CD4-positive, alpha-beta memory T cell (primary cell): ENCODE data around the gene PNP. TPM values are rescaled to one million over a fixed set of nuclear protein-coding genes. Genes with fewer than 3 reads are reported as not detected.

Experiments used
- polyA plus RNA-seq, 2 donors: library from polyadenylated mRNA; unstranded; fragments of 300-500 nt; fragmentation: Illumina TruSeq; gene quantifications; one replicate each; pipeline ENCODE4 v1.2.3, GENCODE V29; 2021
- total RNA-seq, 2 experiments: library from RNA; stranded (reverse); gene quantifications; one replicate each; pipeline ENCODE4 v1.2.3, GENCODE V29; 2021

The PNP gene
- total and polyA plus RNA-seq, 4 experiments from 2014 or later = 53.8 to 108 (median 103) TPM

Other genes with a start within 250 kb of the PNP start
- not detected for gene OR11H6, start 245.7 kb upstream of the PNP start, total RNA-seq
- not detected for gene OR11H6, start 245.7 kb upstream of the PNP start, polyA plus RNA-seq
- gene OR11H7, start 240.4 kb upstream of the PNP start, total RNA-seq = not detected
- gene OR11H7, start 240.4 kb upstream of the PNP start, polyA plus RNA-seq = not detected
- gene OR11H4, start 230.1 kb upstream of the PNP start, total RNA-seq = not detected
- not detected for gene OR11H4, start 230.1 kb upstream of the PNP start, polyA plus RNA-seq
- 10 to 100 TPM; 26.0 to 26.1 TPM for gene TTC5, start 163.5 kb upstream of the PNP start, total RNA-seq
- 10 to 100 TPM; 23.8 to 26.1 TPM for gene TTC5, start 163.5 kb upstream of the PNP start, polyA plus RNA-seq
- gene CCNB1IP1, start 136.1 kb upstream of the PNP start, total RNA-seq = 10 to 100 TPM; 21.2 to 24.3 TPM
- 10 to 100 TPM; 10.6 to 11.5 TPM for gene CCNB1IP1, start 136.1 kb upstream of the PNP start, polyA plus RNA-seq
- gene PARP2, start 125.8 kb upstream of the PNP start, total RNA-seq = 10 to 100 TPM; 20.3 to 25.0 TPM
- 10 to 100 TPM; 13.1 to 13.6 TPM for gene PARP2, start 125.8 kb upstream of the PNP start, polyA plus RNA-seq
- gene TEP1, start 55.9 kb upstream of the PNP start, total RNA-seq = 10 to 100 TPM; 66.7 to 67.3 TPM
- gene TEP1, start 55.9 kb upstream of the PNP start, polyA plus RNA-seq = 1 to 10 TPM in 1 of 2 donors, not detected in 1; 6.8 TPM
- gene KLHL33, start 33.2 kb upstream of the PNP start, total RNA-seq = under 1 TPM; 0.14 to 0.15 TPM
- gene KLHL33, start 33.2 kb upstream of the PNP start, polyA plus RNA-seq = not detected
- 10 to 100 TPM; 72.3 to 75.9 TPM for gene OSGEP, start 14.6 kb upstream of the PNP start, total RNA-seq
- 10 to 100 TPM; 39.3 to 41.8 TPM for gene OSGEP, start 14.6 kb upstream of the PNP start, polyA plus RNA-seq
- gene APEX1, start 14.2 kb upstream of the PNP start, total RNA-seq = 100 to 1,000 TPM; 102 to 105 TPM
- 100 to 1,000 TPM; 138 to 144 TPM for gene APEX1, start 14.2 kb upstream of the PNP start, polyA plus RNA-seq
- gene PIP4P1, start 8.0 kb upstream of the PNP start, total RNA-seq = 10 to 100 TPM; 77.8 to 78.1 TPM
- 10 to 100 TPM; 32.4 to 44.3 TPM for gene PIP4P1, start 8.0 kb upstream of the PNP start, polyA plus RNA-seq
- gene RNASE10, start 36.1 kb downstream of the PNP start, total RNA-seq = 1 to 10 TPM; 1.2 to 1.4 TPM
- gene RNASE10, start 36.1 kb downstream of the PNP start, polyA plus RNA-seq = not detected
- gene RNASE9, start 91.6 kb downstream of the PNP start, total RNA-seq = not detected
- not detected for gene RNASE9, start 91.6 kb downstream of the PNP start, polyA plus RNA-seq
- gene RNASE11, start 118.6 kb downstream of the PNP start, total RNA-seq = not detected
- gene RNASE11, start 118.6 kb downstream of the PNP start, polyA plus RNA-seq = not detected
- not detected for gene RNASE12, start 122.0 kb downstream of the PNP start, total RNA-seq
- not detected for gene RNASE12, start 122.0 kb downstream of the PNP start, polyA plus RNA-seq
- gene OR6S1, start 172.3 kb downstream of the PNP start, total RNA-seq = not detected
- not detected for gene OR6S1, start 172.3 kb downstream of the PNP start, polyA plus RNA-seq
- 1 to 10 TPM; 2.1 to 2.6 TPM for gene RNASE4, start 215.2 kb downstream of the PNP start, total RNA-seq
- gene RNASE4, start 215.2 kb downstream of the PNP start, polyA plus RNA-seq = 1 to 10 TPM; 1.6 to 2.5 TPM
- gene ANG, start 219.4 kb downstream of the PNP start, total RNA-seq = 1 to 10 TPM; 1.1 to 1.3 TPM
- 1 to 10 TPM; 1.4 to 2.8 TPM for gene ANG, start 219.4 kb downstream of the PNP start, polyA plus RNA-seq